ENCODE data around the gene STX17.

DNA sequence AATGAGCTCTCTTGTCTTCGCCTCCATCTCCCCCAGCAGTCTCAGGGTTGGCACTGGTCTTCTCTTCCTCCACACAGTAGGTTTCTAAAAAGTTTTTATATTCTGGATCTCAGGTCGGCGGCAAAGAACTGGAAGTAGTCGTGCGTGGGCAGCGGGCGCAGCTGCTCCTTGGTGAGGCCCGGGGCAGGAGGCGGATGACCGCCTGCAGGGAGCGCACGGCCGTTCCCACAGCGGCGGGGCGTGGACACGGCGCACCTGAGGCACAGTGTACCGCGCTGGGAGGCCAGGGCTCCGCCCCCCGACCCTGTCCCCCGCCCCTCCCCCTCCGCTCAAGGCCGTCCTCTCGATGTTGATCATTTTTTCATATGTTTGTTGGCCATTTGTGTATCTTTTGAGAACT is 92.4 kb downstream of the STX17 start:
- TF ChIP-seq POLR2A (IDR thresholded peaks at IDR 0.05) (no peak), CTCF (IDR thresholded peaks at IDR 0.05) (no peak), POLR2AphosphoS5 (IDR thresholded peaks at IDR 0.05) (no peak)

Measured in prostate gland (tissue), 2 donors.